Neural cell (in vitro differentiated cells): Measurements from ENCODE around the gene SS18L1. TPM values are rescaled to one million over a fixed set of nuclear protein-coding genes. Genes with fewer than 3 reads are reported as not detected.

Experiments used
- H2AFZ ChIP-seq: fragments of 200-600, 300-800 bp; sonication (generic), shearing (Covaris generic); 2 replicates; pipeline ENCODE4 v1.6.0; 2014; ENCODE audit warnings: low read depth, mild to moderate bottlenecking, antibody characterized with exemption, low read length, moderate library complexity
- H3F3A ChIP-seq: fragments of 200-600 bp; shearing (Covaris generic); 2 replicates; pipeline ENCODE4 v1.6.1; 2016; ENCODE audit warnings: mild to moderate bottlenecking, moderate library complexity, mixed read lengths, antibody characterized with exemption, low read length; ENCODE audit not compliant: insufficient read depth, poor library complexity, severe bottlenecking
- H3K27ac ChIP-seq: fragments of 200-600, 300-800 bp; sonication (generic), shearing (Covaris generic); 2 replicates; pipeline ENCODE4 v1.5.1; 2014; ENCODE audit warnings: mild to moderate bottlenecking, low read length, moderate library complexity
- H3K27me3 ChIP-seq: fragments of 300-800, 200-600 bp; sonication (generic), shearing (Covaris generic); 2 replicates; pipeline ENCODE4 v1.6.0; 2014; ENCODE audit warnings: mild to moderate bottlenecking, low read depth, low read length, moderate library complexity; ENCODE audit not compliant: insufficient read depth
- H3K36me3 ChIP-seq: fragments of 300-800, 200-600 bp; sonication (generic), shearing (Covaris generic); 2 replicates; pipeline ENCODE4 v1.5.1; 2014; ENCODE audit warnings: mild to moderate bottlenecking, antibody characterized with exemption, low read length, moderate library complexity; ENCODE audit not compliant: insufficient read depth
- H3K4me2 ChIP-seq: fragments of 300-800, 200-600 bp; sonication (generic), shearing (Covaris generic); 2 replicates; pipeline ENCODE4 v1.6.0; 2014; ENCODE audit warnings: mild to moderate bottlenecking, low read length
- H3K4me3 ChIP-seq: fragments of 300-800, 200-600 bp; sonication (generic), shearing (Covaris generic); 2 replicates; pipeline ENCODE4 v1.5.1; 2014; ENCODE audit warnings: mild to moderate bottlenecking, low read length, moderate library complexity
- H3K79me2 ChIP-seq: fragments of 200-600 bp; shearing (Covaris generic); replicated peaks from 2 replicates; pipeline ENCODE4 v1.6.0; 2014; ENCODE audit warnings: mild to moderate bottlenecking, low read length, moderate library complexity; ENCODE audit not compliant: insufficient read depth
- H3K9ac ChIP-seq: fragments of 300-800, 200-600 bp; sonication (generic), shearing (Covaris generic); 2 replicates; pipeline ENCODE4 v1.6.1; 2016; ENCODE audit warnings: mild to moderate bottlenecking, low read length, mixed read lengths
- H3K9me2 ChIP-seq: fragments of 200-600 bp; shearing (Covaris generic); 2 replicates; pipeline ENCODE4 v1.6.1; 2016; ENCODE audit warnings: mild to moderate bottlenecking, low read length, mixed read lengths; ENCODE audit not compliant: insufficient read depth
- H3K9me3 ChIP-seq: fragments of 200-600, 300-800 bp; sonication (generic), shearing (Covaris generic); 2 replicates; pipeline ENCODE4 v1.6.1; 2016; ENCODE audit warnings: mild to moderate bottlenecking, mixed run types, low read length, moderate library complexity, mixed read lengths
- H4K20me1 ChIP-seq: fragments of 200-600 bp; shearing (Covaris generic); 2 replicates; pipeline ENCODE4 v1.6.1; 2016; ENCODE audit warnings: mild to moderate bottlenecking, mixed run types; ENCODE audit not compliant: insufficient read depth
- CTCF ChIP-seq: fragments of 450-650 bp; IDR thresholded peaks from 2 replicates; pipeline ENCODE4 v1.5.1; 2014; ENCODE audit warnings: antibody characterized with exemption, mild to moderate bottlenecking, moderate library complexity; ENCODE audit not compliant: poor library complexity, severe bottlenecking
- EP300 ChIP-seq: fragments of 450-650 bp; conservative IDR thresholded peaks from 2 replicates; pipeline ENCODE4 v1.6.1; 2014; ENCODE audit warnings: antibody characterized with exemption, mild to moderate bottlenecking, moderate library complexity; ENCODE audit not compliant: poor library complexity, severe bottlenecking
- EZH2 ChIP-seq: fragments of 200-600, 300-800 bp; shearing (Covaris generic), sonication (generic); IDR thresholded peaks from 2 replicates; pipeline ENCODE4 v1.6.1; 2014; ENCODE audit warnings: antibody characterized with exemption, low read length, borderline replicate concordance, mild to moderate bottlenecking; ENCODE audit not compliant: insufficient read depth, poor library complexity, severe bottlenecking
- MXI1 ChIP-seq: fragments of 450-650 bp; conservative IDR thresholded peaks from 2 replicates; pipeline ENCODE4 v1.6.1; 2014; ENCODE audit warnings: antibody characterized with exemption, mild to moderate bottlenecking; ENCODE audit not compliant: poor library complexity, severe bottlenecking
- POLR2AphosphoS5 ChIP-seq: IDR thresholded peaks from 2 replicates; pipeline ENCODE4 v1.6.1; 2012
- RAD21 ChIP-seq: fragments of 450-650 bp; conservative IDR thresholded peaks from 2 replicates; pipeline ENCODE4 v1.6.1; 2014; ENCODE audit warnings: antibody characterized with exemption, mild to moderate bottlenecking, moderate library complexity
- REST ChIP-seq: IDR thresholded peaks from 2 replicates; pipeline ENCODE4 v1.6.1; 2012; ENCODE audit warnings: borderline replicate concordance
- SMC3 ChIP-seq: fragments of 450-650 bp; conservative IDR thresholded peaks from 2 replicates; pipeline ENCODE4 v1.6.1; 2014; ENCODE audit warnings: antibody characterized with exemption, mild to moderate bottlenecking, moderate library complexity; ENCODE audit not compliant: poor library complexity
- TAF1 ChIP-seq: IDR thresholded peaks from 2 replicates; pipeline ENCODE4 v1.6.1; 2012; ENCODE audit warnings: low read depth
- polyA plus RNA-seq: library from polyadenylated mRNA; depleted of rRNA; stranded (reverse); fragments of >200 nt; gene quantifications from 2 replicates; pipeline ENCODE4 v1.2.3, GENCODE V29; 2014

Gene SS18L1
- polyA plus RNA-seq, 1 donor from 2014 or later = 117 TPM

- no peak overlapping the region for H3K4me3 ChIP-seq
- H3K79me2 ChIP-seq = peaks cover 12% of the 10 kb centered on the region
- H3K9ac ChIP-seq = no peak overlapping the region
- peaks cover 11% of the 10 kb centered on the region for H4K20me1 ChIP-seq
- no peak overlapping the region for H3K4me2 ChIP-seq
- H3K36me3 ChIP-seq = no peaks in the 10 kb centered on the region
- no peak overlapping the region for H3K27ac ChIP-seq
- H3K9me2 ChIP-seq = no peaks in the 10 kb centered on the region
- TF ChIP-seq EP300 (no peak), RAD21 (no peak), EZH2 (no peak), TAF1 (no peak), MXI1 (no peak), REST (no peak), POLR2AphosphoS5 (no peak), CTCF (no peak), SMC3 (no peak)
- no peaks in the 10 kb centered on the region for H3K27me3 ChIP-seq
- no peak overlapping the region for H2AFZ ChIP-seq
- no peaks in the 10 kb centered on the region for H3K9me3 ChIP-seq
- peaks cover 6% of the 10 kb centered on the region for H3F3A ChIP-seq
These were observed 24.5 kb upstream of the SS18L1 start for GRCh38 chr20:62119115-62119514.

DNA sequence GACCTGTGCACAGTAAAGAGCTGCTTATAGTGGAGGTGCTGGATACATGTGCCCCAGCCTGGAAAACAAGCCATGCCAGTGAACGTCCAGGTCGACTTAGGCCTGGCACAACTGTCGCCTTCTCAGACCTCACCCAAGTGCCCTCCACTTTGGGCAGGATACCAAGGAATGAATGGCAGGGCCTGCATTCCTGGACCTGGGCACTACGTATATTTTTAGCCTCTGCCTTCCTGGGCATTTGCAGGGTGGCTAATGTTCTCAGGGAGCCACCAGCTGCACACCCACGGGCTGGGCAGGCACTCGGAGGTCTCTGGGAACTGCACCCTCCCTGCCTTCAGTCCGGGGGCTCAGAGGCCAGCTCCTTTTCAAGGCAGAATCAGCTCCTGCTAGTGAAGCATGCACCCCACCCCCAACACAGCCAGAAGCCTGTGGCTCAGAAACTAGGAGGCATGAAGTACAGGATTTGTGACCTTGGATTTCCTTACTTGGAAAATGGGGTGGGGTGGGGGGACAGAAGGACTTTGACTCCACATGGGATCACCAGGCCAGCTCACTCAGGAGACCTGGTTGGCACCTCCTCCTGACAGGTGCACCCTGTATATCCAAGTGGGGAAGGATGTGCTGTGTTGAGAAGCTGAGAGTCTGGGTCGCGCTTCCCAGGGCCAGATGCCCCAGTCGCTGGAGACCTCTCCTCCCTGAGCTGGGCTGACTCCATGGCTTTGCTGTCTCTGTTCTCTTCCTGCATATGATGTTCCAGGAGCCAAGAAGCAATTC, 23.8 kb upstream of the SS18L1 start:
- H3K79me2 ChIP-seq = peaks cover 18% of the 10 kb centered on the region
- no peak overlapping the region for H2AFZ ChIP-seq
- H3K36me3 ChIP-seq = no peaks in the 10 kb centered on the region
- H3K27me3 ChIP-seq = no peaks in the 10 kb centered on the region
- H3K9ac ChIP-seq = no peak overlapping the region
- no peak overlapping the region for H3K4me2 ChIP-seq
- no peaks in the 10 kb centered on the region for H3K9me2 ChIP-seq
- no peak overlapping the region for H3K27ac ChIP-seq
- H3K4me3 ChIP-seq = no peak overlapping the region
- TF ChIP-seq EZH2 (no peak), CTCF (no peak), POLR2AphosphoS5 (no peak), TAF1 (no peak), MXI1 (no peak), EP300 (no peak), RAD21 (no peak), REST (no peak)
- H4K20me1 ChIP-seq = peaks cover 14% of the 10 kb centered on the region
- peaks cover 6% of the 10 kb centered on the region for H3F3A ChIP-seq
- H3K9me3 ChIP-seq = no peaks in the 10 kb centered on the region
